HG03280 (cell line): Measurements from ENCODE around the gene S100PBP.
"Not testable (repeated sequence)": the region's sequence is repeated elsewhere in the genome, so short reads cannot be mapped to it uniquely, and the experiment has no call there.

ENCODE experiments used
- ATAC-seq: cut with Tn5 transposase; IDR thresholded peaks from one replicate; pipeline ENCODE4 v1.9.1; 2021; ENCODE audit warnings: mild to moderate bottlenecking, moderate library complexity; ENCODE audit not compliant: unreplicated experiment

S100PBP gene

DNA sequence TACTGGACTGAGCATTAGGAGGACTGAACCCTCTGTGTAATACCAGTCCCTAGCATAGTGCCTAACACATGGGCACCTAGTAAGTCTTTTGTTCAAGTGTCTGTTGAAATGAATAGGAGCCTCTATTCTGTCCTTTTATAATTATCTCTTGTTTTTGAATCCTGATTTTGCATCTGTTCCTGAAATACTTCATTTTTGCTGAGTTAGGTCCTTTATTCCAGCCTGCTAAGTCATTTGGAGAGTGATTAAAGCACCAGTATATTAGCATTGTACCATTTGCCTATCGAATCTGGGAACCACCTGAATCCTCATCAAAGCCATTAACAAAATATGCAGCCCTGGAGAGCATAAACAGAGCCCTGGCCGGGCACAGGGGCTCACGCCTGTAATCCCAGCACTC, 32.6 kb upstream of the S100PBP start:
- ATAC-seq = no peak

DNA sequence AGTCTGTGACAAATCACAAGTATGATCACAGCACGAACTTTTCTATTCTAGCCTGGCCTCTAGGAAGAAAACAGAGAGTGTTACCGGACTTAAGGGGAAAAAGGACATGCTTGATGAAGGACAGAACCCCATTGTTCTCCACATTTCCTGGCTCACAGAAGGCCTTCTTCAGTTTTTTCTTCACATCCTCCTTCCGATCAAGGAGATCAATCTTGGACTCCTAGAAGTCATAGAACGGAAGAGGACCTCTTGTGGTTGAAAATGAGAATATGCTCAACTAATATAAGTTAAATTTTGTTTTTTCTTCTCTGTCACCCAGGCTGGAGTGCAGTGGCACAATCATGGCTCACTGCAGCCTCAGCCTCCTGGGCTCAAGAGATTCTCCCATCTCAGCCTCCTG, 30.6 kb upstream of the S100PBP start:
- no peak for ATAC-seq

DNA sequence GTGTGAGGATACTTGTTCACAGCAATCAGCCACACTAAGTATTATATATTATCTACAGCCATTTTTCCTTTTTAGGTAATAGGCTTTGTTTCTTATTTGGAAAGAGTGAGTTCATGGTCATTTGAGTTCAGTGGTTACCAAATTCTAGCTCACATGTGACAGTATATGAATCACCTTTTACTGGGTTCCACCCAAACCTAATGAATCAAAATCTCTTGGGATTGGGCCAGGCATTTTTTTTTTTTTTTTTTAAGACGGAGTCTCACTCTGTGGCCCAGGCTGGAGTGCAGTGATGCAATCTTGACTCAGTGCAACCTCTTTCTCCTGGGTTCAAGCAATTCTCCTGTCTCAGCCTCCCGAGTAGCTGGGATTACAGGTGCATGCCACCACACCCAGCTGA, 28.1 kb upstream of the S100PBP start:
- ATAC-seq = not testable (repeated sequence)

DNA sequence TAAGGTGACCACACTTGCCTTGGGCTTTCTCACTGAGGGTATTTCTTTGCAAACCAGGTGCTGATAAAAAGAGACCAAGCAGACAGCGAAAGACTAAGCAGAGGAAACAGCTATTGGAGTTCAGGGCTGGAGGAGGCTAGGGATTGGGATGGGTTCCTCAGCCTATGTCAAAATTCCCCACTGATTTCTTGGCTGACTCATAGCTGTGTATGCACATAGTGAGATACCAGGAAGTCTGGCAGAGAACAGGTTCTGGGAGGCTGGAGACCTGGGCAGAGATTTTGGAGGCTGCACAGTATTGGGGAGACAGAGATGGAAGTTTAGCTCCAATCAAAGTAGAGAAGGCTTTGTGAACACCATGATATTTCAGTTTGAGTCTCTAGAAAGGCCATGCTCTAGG, 25.6 kb upstream of the S100PBP start:
- no peak for ATAC-seq

DNA sequence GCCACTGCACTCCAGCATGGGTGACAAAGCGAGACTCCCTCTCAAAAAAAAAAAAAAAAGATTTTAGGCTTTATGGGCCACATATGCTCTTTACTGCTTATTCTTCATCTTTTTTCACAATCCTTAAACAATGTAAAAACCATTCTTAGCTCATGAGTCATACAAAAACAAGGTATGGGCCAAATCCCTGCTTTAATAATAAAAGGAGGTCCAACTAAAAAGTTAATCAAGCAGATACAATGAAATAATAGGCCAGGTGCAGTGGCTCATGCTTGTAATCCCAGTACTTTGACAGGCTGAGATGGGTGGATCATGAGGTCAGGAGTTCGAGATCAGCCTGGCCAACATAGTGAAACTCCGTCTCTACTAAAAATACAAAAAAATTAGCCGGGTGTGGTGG, 21.7 kb upstream of the S100PBP start:
- ATAC-seq = not testable (repeated sequence)

DNA sequence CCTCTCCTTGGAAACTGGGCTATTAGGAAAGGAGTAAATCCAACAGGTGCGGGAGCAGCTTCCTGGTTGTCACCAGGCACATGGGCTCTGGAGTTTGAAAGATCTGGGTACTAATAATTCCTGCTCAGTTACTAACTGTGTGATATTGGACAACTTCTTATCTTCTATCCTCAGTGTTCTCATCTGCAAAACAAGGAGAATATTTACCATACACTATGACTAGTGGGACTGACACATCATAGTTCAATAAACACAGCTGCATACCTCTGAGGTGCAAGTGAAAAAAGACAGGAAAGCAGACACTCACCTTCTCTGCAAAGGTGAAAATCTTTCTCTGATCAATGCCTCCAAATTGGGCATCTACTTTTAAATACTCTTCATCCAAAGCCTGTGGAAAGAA, 20.0 kb upstream of the S100PBP start:
- ATAC-seq = no peak

DNA sequence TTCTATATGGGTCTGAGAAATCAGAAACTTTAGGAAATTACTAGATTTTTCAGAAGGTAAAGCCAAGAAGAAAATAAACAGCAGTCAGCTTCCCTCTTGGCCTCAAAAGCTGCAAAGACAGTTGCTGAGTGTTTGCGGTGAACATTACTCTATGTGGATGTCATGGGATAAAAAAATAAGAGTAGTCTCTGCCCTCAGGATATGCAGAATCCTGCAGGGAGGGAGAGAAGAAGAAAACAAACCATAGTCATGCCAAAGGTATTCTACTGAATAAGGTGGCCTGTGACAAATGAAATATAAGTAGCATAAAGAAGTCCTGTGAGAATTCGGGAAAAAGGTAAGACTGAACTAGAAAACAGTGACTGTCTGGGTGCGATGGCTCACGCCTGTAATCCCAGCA, 19.3 kb upstream of the S100PBP start:
- ATAC-seq = no peak

DNA sequence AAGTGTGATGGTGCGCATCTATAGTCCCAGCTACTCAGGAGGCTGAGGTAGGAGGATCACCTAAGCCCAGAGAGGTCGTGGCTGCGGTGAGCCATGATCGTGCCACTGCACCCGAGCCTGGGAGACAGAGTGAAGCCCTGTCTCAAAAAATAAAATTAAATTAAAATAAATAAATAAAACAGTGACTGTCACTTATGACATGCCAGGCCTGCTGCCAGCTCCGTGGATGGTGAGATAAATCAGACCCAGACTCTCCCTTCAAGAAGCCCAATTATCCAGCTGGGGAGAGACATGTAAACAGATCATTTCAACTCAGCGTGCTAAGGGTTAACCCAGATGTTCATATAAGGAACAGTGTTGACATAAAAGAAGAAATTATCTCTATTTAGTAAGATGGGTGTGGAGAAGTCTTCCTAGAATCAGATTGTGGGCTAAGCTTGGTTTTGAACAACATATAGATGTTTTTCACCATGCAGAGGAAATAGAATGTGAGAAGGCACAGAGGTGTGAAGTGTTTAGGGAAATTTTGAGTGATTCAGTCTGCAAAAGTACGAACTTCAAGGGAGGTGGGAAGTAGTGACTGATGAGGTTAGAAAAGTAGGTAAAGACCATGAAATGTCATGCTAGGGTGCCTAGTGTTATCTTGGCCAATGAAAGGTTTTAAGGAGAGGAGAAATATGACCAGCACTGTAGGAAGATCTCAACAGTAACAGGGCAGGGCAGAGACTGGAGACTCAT, 18.6 kb upstream of the S100PBP start:
- no peak for ATAC-seq

DNA sequence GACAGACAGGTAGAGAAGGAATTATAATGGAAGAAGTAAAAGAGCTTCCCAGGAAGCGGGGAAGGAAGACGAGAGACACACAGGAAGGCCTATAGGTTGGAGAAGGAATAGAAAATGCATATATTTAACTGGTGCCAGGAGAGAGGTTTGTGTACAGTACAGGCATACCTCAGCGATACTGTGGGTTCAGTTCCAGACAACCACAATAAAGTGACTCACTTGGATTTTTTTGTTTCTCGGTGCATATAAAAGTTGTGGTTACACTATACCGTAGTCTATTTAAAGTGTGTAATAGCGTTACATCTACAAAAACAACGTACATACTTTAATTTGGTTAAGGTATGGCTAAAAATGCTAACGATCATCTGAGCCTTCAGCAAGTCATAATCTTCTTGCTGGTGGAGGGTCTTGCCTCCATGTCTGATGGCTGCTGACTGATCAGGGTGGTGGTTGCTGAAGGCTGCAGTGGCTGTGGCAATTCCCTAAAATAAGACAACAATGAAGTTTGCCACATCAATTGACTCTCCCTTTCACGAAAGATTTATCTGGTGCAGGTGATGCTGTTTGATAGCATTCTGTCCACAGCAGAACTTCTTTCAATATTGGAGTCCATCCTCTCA, 16.2 kb upstream of the S100PBP start:
- ATAC-seq = no peak

DNA sequence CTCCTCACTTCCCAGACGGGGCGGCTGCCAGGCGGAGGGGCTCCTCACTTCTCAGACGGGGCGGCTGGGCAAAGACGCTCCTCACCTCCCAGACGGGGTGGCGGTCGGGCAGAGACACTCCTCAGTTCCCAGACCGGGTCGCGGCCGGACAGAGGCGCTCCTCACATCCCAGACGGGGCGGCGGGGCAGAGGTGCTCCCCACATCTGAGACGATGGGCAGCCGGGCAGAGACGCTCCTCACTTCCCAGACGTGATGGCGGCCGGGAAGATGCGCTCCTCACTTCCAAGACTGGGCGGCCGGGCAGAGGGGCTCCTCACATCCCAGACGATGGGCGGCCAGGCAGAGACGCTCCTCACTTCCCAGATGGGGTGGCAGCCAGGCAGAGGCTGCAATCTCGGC, 13.0 kb upstream of the S100PBP start:
- not testable (repeated sequence) for ATAC-seq

DNA sequence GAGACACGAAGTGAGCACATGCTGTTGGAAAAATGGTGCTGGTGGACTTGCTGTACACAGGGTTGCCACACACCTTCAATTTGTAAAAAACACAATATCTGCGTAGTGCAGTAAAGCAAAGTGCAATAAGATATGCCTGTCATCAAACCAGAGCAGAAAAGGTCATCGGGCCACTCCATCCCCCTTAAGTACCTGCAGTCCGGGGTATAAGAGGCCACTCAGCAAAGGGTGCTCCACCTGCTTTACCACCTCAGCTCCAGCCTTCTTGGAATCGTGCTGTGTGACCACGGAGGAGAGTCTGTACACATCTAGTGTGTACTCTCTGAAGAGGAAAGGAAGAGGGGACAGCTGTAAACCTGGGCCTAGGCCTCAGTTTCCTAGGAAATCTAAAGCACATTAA, 11.2 kb upstream of the S100PBP start:
- no peak for ATAC-seq

DNA sequence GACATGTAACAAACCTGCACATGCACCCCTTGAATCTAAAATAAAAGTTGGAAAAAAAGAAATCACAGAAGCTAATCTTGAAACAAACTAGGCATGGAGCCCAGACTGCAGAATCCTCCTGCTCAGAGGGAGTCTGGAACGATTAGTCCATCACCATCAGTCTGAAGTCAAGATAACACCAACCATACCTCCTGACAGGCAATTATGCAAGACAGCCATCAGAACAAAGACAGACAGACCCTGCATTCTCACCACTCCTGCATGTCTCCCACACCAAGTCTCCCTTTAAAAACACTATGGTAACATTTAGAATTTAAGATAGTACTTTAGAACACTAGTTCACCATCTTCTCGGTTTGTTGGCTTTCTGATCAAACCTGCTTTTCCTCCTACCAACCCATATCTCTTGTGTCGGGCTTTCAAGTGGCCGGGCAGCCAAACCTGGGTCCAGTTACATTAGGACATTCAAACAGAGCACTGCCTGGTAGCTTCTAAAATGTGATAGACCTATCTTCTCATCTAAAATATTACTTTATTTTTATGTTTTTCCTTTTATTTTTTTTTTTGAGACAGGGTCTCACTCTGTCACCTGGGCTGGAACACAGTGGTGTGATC, 10.4 kb upstream of the S100PBP start:
- no peak for ATAC-seq

DNA sequence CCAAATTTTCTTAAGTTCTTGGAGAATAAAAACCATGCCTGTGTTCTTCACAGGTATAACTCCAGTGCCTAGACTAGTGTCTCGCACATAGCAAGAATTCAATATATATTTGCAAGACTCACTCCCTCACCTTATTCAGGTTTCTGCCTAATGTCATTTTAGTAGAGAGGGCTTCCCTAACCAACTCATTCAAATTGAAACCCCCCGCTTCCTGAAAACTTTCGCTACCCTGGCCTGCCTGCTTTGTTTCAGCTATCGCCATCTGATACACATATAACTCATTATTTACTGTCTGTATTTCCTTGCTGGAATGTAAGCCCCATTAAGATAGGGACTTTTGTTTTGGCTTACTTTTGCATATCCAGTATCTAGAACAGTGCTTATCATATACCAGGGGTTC, 8.9 kb upstream of the S100PBP start:
- no peak for ATAC-seq

DNA sequence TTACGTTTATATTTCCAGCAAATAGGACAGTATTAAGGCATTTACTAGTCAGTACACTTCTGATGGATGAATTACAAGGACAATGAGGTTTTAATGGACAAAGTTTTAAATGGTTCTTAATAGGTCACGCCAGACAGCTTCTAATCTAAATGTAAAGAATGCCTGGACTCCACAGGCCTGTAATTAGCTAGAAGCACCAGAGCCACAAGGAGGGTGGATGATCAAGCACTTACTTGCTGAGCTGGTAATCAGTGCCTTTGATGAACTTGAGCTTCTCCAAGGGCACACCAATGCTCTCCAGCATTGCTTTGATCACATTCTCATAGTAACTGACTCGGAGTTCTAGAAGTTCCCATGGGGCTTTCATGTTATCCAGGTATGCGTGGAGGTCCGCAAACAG, 7.1 kb upstream of the S100PBP start:
- ATAC-seq = no peak

DNA sequence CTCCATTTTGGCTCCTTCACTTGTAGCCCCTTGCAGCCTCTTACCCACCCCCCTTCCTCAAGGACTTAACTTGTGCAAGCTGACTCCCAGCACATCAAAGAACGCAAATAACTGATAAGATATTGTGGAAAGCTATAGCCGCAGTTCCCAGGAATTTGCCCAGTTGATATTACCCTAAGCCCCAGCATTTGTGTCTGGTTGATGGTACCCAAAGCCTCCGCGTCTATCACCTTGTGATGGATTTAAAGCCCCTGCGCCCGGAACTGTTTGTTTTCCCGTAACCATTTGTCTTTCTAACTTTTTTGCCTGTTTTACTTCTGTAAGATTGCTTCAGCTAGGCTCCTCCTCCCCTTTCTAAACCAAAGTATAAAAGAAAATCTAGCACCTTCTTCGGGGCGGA, 6.2 kb upstream of the S100PBP start:
- ATAC-seq = no peak

DNA sequence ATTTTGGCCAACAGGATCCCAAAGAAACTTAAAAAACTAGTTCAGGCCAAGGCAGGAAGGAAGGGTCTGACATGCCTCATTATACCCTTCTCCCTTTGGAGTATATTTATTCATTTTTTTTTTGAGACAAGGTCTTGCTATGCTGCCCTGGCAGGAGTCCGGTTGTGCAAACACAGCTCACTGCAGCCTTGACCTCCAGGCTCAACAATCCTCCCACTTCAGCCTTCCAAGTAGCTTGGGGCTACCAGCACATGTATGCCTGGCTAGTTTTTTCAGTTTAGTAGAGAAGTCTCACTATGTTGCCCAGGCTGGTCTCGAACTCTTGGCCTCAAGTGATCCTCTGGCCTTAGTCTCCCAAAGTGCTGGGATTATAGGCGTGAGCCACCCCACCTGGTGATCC, 5.5 kb upstream of the S100PBP start:
- ATAC-seq = no peak

DNA sequence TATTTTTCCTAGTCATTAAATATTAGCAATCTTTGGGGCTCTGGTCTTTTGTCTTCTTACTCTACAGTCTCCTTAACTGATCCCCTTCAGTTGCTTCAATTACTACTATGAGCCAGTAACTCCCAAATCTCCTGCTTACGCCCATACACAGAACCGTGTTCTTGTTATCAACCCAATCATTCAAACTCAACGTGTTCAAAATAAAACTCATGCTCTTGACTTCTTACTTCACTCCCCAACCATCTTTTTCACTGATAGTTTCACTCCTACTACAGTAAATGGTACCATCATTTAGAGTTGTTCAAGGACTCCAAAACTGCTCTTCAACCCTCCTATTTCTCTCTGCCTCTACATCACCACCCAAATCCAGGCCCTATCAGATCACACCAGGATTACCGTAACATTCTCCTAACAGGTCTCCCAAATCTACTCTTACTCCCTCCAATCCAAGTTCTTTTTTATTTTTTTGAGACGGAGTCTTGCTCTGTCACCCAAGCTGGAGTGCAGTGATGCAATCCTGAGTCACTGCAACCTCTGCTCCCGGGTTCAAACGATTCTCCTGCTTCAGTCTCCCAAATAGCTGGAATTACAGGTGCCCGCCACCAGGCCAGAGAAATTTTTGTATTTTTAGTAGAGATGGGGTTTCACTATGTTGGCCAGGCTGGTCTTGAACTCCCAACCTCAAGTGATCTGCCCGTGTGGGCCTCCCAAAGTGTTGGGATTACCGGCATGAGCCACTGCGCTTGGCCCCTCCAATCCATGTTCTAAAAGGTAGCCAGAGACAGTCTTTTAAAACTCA, 3.3 kb upstream of the S100PBP start:
- no peak for ATAC-seq

DNA sequence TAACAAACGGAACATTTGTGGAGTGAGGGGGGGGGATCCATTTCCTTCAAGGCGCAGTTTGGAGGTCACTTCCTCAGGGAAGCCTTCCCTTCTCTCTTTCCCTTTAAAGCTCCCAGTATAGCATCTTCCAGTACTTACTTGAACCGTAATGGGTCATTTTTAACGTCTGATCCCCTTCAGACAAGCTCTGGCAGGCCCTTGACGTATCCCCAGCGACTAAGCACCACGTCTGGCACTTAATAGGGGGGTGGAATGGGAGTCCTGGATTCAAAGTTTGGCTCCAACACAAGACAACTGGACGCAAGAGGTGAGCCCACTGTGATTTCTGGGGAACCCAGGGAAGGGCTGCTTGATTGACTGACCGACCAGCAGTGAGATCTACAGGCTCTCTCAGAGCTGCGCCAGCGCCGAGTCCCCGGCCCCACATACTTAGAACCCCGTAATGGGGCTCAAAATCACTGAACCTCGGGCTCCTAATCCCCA, 736 bp upstream of the S100PBP start:
- ATAC-seq = no peak

DNA sequence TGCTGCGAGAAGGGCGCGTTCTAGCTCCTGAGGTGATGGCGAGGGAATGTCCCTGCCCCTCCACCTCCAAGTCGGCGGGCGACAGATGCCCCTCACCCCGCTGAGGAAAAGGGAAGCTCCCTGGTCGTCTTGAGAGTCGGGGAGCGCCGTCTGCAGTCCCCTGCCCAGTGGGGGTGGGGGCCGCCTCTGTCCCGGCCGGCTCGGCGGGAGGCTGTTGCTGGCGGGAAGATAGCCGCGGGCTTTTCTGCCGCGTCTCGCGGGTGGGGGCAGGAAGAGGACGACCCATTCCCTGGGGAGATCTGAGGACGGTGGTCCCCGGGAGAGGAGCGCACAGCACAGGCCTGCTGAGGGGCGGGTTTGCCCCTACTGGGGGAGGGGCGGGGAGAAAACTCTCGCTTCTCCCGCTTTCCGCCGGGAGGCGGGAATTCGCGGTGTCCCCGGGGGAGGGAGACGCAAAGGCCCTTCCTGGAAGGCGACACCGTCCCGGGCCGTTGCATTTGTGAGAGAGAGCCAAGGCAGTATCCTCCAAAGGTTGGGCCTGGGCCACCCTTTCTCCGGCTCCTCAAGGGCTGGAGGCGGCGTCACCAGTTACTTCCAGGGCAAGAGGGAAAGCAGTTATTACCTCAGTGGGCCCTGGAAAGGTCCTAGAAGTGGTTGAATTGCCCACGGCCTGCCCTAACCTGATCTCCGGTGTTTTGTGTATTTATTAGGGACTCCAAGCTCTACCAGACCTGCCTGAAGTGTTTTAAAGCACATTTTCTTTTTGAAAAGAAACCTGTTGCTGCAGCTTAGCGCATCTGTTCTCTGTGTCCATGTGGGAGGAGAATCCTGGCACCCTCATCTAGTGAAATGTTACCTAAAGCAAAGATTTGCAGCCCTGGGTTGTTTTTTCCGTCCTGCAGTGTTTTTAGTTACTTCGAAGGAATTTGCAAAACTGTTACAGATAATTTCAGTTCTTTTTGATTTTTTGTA, 648 bp downstream of the S100PBP start:
- ATAC-seq = peak; percentile 5

DNA sequence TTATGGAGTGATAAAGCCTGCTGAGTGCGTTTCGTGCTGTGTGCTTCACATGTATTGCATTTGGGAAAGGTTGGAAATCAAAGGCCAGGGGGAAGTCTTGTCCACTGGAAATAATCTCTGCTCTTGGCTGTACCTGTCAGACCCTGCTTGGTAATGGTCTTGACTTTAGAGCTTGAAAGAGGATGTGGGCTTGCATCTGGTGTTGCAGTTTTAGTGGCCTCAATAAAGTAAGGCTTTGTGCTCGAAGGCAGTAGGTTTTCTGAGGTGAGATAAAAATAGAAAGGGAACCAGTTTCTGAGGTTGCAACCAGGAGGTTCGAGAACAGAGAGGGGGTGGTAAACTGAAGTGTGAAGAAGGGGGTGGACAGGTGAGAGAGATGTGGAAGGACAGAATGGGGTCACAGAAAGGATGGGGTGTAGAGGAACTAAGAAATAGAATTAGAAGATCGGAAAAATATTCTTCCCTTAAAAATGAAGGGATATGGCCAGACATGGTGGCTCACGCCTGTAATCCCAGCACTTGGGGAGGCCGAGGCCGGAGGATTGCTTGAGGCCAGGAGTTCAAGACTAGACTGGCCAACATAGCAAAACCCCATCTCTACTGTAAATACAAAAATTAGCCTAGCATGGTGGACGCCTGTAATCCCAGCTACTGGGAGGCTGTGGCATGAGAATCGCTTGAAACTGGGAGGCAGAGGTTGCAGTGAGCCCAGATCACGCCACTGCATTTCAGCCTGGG, 1.5 kb downstream of the S100PBP start:
- no peak for ATAC-seq
